Fibroblast of the conjunctiva (primary cell): ENCODE measurements around the gene ZBTB4.
"Not testable (repeated sequence)": the region's sequence is repeated elsewhere in the genome, so short reads cannot be mapped to it uniquely, and the experiment has no call there.

Experiments used
- DNase-seq: peaks from one replicate; pipeline ENCODE4 v3.0.0-alpha.2; 2010; ENCODE audit warnings: low read depth

The ZBTB4 gene

DNA sequence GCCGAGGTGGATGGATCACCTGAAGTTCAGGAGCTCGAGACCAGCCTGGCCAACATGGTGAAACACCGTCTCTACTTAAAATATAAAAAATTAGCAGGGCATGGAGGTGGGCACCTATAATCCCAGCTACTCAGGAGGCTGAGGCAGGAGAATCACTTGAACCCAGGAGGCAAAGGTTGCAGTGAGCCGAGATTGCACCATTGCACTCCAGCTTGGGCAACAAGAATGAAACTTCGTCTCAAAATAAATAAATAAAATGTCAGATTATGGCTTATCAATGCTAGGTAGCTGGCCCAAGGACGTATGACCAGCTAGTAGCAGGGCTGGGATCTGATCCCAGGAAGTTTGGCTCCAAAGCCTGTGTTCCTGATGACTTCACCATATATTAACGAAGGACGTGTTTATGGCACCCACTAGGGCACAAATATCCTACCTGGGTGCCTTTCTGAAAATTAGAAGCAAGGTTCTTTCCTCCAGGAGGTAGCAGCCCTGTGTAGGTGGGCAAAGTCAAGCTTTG, 8.9 kb downstream of the ZBTB4 start:
- not testable (repeated sequence) for DNase-seq

DNA sequence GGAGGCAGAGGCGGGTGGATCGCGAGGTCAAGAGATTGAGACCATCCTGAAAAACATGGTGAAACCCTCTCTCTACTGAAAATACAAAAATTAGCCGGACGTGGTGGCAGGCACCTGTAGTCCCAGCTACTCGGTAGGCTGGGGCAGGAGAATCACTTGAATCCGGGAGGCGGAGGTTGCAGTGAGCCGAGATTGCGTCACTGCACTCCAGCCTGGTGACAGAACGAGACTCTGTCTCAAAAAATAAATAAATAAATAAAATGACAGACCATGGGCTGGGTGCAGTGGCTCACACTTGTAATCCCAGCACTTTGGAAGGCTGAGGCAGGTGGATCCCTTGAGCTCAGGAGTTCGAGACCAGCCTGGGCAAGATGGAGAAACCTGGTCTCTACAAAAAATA, 9.6 kb downstream of the ZBTB4 start:
- DNase-seq: not testable (repeated sequence)

- no peak for DNase-seq
These were observed 10.5 kb downstream of the ZBTB4 start for GRCh38 chr17:7468804-7469389.

GRCh38 chr17:7468290-7468689, 11.1 kb downstream of the ZBTB4 start:
- no peak for DNase-seq

DNA sequence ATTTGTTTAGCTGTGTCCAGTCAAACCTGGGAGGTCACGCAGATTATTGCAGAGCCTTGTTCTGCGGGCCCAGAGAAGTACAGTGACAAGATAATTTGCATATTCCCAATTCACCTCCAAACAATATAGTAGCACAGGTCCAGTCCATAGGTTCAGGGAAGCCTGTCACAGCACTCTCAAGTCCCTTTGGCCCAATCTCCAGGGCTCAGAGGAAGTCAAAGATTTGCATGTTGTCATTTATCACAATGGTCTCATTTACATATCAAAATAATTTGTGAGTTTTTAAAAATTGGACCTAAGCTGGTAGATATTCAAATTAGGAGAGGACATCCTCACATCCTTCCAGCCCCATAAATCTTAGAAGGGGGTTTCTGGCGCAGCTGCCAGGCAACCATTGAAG, 11.9 kb downstream of the ZBTB4 start:
- no peak for DNase-seq

DNA sequence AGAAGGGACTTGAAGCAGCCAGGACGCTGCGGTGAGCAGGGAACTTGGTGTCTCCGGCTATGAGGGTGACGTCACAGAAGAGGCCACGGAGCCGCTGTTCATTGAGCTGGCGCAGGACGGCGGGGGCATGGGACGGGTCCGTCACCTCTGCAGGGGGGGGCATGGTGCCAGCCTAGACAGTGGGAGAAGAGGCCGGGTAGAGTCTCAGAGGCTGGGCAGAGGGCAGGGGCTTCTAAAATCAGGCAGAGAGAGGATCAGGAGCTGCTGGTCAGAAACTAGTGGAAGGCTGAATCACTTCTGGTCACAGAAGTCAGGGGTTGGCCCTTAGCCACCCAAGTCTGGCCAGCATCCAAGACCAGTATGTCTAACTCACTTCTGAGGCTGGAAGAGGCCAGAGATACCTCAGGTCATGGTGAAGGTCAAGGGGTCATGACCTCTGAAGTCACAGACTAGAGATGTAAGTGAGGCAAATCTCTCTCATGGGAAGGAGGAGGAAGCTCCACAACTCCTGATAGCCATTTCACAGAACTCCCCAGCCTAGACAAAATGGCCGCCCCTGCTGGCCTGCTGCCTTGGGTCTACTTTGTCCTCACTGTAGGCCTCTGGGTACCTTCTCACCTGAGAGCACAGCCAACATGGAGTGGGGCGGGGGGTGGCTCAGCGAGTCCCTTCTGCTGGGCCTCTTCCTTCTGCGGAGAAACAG, 12.6 kb downstream of the ZBTB4 start:
- DNase-seq: peak; percentile 38

- DNase-seq: no peak
These were observed 13.2 kb downstream of the ZBTB4 start for GRCh38 chr17:7466318-7466638.

- no peak for DNase-seq
These were observed 13.7 kb downstream of the ZBTB4 start for GRCh38 chr17:7465597-7466275.

- no peak for DNase-seq
These were observed 15.3 kb downstream of the ZBTB4 start for GRCh38 chr17:7464081-7464480.

DNA sequence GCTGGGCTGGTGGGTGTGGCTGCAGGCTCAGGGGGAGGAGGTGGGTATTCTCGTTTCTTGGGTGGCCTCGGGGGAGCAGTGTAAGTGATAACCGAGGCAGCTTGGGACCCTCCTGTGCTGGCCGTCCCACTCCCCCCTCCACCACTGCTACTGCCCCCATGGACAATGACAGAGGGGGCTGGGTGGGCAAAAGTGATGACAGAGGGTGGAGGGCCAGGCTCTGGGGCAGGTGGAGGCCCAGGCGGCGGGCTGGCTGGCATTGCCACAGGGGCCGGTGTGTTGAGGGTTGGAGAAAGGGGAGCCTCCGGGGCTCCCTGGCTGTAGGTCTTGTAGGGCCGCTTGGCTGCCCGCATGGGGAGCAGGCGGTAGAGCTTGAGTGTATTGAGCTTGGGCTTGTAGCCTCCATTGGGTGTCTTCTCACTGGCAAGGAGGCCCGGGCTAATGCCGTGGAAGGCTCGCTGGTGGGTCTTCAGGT, 16.0 kb downstream of the ZBTB4 start:
- no peak for DNase-seq

- no peak for DNase-seq
These were observed 16.7 kb downstream of the ZBTB4 start for GRCh38 chr17:7462474-7463371.

DNA sequence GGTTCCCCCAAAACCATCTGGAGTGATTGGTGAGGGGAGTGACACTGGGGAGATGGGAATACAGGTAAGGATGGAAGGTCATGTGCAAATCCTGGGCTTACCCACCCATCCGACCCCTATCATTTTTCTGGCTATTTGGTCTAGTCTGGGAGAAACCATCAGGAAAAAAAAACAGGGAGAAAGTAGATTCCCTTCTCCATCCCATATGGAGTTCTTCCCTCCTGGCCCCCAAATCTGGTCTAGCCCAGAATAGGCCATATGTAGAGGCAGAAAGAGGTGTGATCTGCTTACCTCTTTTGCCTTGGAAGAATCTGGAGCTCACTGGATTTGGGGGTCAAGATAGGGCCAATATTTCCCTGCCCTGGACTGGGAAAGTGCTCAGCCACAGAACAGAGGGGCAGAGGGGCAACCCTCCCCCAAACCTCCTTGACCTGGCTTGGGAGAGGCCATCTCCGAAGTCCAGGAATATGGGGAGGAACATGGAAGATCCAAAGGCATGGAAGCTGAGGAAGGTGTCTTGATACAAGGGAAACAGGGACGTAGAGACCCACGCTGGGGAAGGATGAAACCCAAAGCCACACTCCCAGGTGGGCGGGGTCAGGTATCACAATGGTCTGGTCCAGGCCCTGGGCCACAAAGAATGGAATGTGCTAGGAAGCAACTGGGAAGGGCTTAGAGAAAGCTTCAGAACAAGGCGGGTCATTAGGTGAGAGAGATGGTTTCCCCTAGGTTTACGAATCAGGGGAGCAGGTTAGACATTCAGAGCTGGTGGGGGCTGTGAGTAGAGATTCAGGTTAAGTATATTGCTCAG, 18.4 kb downstream of the ZBTB4 start:
- DNase-seq: no peak

DNA sequence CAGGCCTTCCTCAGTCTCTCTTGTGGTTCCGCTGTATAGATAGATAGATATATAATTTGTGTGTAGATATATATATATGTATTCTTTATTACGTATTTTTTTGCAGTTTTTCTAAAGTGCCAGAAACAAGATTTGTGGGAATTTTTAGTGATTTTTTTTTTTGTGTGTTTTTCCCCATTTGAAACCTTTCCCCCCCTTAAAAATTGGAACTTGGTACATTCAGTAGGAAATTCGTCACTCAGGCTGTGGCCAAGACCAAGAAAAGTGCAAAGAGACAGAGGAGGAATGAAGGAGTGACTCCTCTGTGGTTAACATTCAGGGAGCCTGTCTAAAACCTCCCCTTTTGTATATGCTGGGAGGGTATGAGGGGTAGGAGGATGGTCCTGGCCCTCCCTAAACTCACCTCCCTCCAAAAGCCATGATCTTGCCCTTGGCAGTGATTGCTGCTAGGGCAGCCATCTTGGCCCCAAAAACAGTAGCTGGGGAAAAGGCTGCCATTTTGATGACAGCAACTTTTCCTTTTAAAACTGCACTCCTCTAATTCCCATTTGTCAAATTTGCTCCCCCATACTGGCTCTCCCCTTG, 19.4 kb downstream of the ZBTB4 start:
- DNase-seq: no peak

GRCh38 chr17:7448461-7448860, 31.0 kb downstream of the ZBTB4 start:
- no peak for DNase-seq

DNA sequence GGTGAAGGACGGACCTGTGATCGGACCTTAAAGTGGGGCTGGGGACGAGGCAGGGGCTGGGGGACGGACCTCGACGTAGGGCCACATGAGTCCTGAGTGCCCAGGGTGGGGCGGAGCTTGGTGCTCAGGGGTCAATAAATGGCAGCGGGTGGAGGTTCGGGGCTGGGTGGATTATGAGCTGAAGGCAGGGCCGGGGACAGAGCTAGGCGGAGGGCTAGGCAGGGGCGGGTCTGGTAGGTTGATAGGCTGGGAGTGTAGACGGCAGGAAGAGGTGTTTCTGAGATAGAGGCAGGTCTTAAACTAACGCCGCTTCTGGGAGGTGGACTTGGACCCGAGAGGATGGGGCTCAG, 33.8 kb downstream of the ZBTB4 start:
- no peak for DNase-seq

GRCh38 chr17:7444682-7445618, 34.5 kb downstream of the ZBTB4 start, which contains the start of gene CHRNB1:
TSS of gene CHRNB1 (plus strand) at chr17:7445061. CDS start at chr17:7445128, 67 bp downstream.
- DNase-seq: no peak

DNA sequence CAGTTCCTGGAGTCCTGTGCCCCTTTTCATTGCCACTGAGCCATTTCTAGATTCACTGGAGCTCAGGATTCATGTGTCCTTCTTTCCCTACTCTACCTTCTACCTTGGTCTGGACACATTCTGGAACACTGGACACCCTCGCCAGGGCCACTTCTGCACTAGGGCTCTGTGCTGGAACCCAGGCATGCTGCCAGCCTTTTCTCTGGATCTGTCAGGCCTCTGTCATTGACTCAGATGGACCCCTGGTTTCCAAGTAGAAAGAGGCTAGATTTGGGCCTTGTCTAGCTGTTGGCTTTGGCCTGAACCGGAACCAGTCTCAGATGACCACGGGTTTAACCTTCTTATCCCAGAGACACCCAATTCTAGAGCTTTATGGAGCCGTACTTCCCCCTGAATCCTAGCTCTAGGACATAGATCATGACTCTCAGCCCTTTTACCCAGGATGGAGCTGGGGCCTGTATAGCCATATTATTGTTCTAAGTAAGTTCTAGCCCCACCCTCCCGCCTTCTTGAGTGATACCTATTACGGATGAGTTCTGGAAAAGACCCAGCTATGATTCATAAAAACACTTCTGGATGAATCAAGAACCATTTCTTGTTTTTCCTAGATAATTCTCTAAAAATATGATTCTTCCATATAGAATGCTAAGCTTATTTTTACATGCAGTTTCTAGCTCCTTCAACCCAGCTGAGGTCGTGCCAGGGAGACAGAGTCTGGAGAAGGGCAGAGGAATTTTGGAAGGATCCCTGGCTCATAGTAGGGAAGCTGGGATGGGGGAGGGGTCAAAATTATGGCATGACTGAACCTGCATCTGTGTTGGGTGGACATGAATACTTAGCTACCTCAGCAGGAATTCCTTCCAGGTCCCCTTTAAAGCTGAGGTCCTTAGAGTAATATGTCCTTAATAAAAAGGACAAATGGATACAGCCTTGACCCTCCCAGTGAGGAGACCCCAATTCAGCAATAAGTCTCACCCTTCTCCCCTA, 35.6 kb downstream of the ZBTB4 start:
- DNase-seq: peak; percentile 9

DNA sequence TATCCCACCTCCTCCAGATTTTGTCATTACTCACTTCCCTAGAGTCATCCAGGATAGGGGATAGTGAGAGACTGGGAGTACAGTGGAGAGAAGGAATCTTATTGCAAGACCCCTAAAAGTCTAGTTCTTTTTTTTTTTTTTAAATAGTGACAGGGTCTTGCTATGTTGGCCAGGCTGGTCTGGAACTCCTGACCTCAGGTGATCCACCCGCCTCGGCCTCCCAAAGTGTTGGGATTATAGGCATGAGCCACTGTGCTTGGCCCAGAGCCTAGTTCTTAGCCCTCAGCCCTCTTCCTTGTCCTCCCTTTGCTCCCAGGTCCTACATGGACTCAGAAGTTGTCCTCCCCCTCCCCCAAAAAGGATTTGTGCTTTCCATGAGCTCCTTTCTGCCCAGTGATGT, 37.3 kb downstream of the ZBTB4 start:
- DNase-seq: no peak

GRCh38 chr17:7441266-7441665, 38.2 kb downstream of the ZBTB4 start:
- DNase-seq: no peak
